ENCODE data around the gene AKAP5.

AKAP5 gene

GRCh38 chr14:64459405-64460136 lies 5.7 kb upstream of the AKAP5 start:
- no peak for DNase-seq (ENCODE audit: low spot score)

DNA sequence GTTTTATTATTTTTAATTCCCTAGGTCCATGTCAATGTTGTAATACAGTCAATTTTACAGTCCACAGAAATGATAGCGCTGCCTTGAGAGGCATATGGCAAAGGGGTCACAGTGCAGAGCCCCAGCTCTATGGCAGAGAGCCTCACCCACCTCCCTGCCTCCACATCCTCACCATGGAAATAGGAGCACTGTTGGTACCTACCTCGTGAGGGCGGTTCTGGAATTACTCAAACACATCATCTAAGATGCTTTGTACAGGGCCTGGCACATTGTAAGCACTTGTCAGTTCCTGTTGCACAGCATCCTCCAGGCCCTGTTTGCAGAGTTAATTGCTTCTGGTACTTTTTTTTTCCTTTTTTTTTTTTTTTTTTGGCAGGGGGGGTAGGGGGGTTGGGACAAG lies 4.1 kb upstream of the AKAP5 start:
- DNase-seq (ENCODE audit: low spot score): no peak

DNA sequence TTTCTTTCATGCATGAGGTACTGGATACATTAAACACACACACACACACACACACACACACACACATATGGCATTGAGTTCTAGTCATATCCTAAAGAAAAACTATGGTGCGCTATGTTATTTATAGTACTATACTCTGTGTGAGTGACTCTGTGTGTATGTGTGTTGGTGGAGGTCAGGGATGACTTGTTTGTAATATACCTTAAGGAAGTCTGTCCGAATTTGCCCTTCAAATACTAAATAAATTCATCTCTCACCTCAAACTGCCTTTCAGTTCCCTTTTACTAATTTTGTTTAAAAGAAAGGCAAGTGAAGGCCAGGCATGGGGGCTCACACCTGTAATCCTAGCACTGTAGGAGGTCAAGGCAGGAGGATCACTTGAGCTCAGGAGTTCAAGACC lies 2.1 kb upstream of the AKAP5 start:
- no peak for DNase-seq (ENCODE audit: low spot score)

DNA sequence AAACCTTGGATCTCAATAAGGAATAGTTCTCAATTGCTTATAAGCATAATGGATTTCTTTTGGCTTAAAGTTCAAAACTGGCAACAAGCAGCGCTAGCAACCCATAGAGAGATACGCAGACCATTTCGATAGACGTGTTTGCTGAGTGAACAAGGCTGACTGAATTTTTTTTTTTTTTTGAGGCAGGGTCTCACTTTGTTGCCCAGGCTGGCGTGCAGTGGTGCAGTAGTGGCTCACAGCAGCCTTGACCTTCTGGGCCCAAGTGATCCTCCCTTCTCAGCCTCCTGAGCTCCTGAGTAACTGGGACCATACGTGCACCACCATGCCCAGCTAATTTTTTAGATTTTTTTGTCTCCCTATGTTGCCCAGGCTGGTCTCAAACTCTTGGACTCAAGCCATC lies 1.4 kb upstream of the AKAP5 start:
- DNase-seq (ENCODE audit: low spot score): no peak

DNA sequence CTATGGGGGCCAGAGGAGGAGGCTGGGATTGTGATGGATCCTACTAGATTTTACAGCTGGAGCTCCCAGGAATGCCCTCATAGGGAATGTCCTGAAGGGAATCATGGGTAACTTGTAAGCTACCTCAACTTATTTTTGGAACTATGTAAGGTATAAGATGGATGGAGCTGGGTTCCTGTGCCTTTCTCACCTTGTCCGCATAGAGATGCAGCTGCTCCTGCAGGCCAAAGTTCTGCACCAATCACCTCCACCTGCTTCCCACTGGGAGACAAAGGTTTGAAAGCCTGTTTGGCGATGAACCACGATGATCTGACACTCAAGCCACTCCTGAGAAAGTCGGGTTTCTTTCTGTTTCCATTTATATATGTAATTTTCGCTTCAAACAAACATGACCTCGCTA lies 648 bp upstream of the AKAP5 start:
- no peak for DNase-seq (ENCODE audit: low spot score)

DNA sequence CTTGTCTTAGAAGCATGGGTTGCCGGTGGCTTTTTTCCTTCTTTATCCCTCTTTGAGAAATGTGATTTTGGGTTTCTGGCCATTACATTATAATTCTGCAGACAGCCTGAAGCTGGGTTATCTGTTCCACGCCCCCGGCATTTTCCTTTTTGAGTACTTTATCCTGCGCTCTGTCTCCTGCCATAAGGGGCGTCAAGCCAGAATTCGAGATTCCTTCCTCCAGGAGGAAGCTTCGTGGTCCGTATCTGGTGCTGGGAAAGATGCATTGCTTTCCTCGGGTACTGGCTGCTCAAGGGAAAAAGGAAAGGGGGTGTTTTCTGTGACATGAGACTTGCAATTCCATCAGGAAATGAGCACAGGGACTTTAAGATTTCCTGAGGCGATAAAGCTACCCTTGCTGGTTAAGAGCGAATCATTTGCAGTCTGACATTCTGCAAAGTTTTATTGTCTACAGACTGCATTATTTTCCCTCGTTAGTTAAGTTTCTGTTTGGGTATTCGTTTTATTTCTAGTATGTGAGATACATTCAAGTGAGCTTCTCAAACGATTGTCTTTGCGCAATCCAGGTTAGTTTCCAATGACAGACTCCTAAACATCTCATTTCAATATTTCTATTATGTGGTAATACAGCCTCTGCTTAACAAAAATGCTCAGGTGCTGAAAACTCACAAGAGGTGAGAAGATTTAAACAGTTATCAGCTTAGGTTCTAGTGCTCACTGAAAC lies 694 bp downstream of the AKAP5 start:
- no peak for DNase-seq (ENCODE audit: low spot score)

DNA sequence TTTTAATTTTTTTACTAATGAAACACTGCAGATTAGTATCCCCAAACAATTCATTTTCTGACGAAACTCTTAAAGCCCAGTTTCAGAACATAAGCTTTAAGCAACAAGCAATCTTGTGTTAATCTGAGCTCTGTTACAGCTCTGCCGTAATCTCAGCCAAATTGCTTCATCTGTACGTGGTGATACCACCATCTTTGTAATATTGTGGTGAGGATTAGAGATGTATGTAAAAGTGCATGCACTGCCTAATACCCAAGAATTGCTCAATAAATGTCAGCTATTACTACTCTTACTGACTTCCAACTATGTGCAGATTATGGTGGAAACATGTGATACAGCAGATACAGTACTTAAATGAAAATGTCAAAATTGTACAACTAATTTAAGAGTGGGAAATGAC lies 1.8 kb downstream of the AKAP5 start:
- DNase-seq (ENCODE audit: low spot score): no peak

DNA sequence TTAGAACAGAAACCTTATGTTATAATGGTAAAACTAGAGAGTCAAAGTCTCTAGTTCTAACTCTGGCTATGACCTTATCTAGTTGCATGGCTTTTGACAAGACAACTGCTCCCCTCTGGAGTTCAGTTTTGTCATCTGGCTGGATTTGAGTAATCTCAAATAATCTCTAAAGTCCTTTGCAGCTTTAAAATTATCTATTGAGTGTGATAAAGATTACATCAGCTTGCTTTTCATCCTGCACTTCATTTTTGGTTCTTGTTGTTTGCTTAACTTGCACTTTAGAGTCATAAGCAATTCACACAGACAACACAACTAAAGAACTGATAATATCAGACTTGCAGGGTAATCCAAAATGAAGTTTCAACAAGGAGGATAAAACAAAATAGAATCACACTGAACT lies 2.3 kb downstream of the AKAP5 start:
- no peak for DNase-seq (ENCODE audit: low spot score)

GRCh38 chr14:64468451-64468850 lies 3.2 kb downstream of the AKAP5 start:
- DNase-seq (ENCODE audit: low spot score): no peak

DNA sequence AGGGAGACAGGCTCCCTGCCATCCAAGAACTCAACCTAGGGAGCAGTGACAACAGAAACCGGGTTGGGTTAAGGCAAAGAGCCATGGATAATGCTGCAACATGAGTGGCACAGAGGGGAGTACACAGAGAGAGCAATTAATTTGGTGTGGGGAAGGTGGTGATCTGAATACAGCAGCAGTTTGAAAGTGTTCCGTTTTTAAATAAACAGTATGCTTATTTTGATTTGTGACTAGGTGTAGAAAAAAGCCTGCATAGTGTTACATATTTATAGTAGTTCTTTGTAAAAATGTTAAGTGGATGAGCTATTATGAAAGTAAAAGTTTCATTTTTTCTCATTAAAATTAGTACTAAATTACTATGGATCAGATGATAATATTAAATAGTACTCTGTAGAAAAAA lies 8.7 kb downstream of the AKAP5 start:
- no peak for DNase-seq (ENCODE audit: low spot score)

GRCh38 chr14:64474698-64475097 lies 9.4 kb downstream of the AKAP5 start:
- no peak for DNase-seq (ENCODE audit: low spot score)

DNA sequence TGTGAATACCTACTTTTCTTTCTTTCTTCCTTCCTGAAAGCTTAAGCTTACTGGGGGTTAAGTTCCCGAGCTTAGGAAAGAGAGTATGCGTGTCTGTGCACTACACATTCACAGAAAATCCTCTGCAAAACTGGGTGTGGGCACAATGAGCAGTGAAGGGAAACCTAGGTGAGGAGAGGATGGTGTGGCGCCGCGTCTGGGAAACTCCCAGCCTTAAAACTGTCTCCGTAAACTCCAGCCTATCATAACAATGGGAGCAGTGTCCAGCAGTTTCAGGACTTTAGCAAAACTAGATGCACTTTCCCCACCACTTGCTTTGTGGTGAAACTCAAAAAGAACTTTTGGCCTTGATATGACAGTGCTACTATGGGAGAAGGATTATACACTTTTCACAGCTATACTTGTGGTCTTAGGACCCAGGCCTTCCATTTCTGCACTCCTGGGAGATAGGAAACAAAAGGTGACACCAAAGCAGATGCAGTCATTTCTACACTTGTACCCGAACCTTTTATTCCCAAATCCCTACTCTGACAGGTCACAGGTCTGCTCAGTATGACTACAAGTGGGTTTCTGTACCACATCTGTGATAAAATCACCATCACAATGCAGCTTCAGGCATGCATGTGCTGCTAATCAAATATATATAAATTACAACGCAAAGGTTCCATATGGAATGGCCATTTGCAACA lies 10.4 kb downstream of the AKAP5 start:
- no peak for DNase-seq (ENCODE audit: low spot score)

DNA sequence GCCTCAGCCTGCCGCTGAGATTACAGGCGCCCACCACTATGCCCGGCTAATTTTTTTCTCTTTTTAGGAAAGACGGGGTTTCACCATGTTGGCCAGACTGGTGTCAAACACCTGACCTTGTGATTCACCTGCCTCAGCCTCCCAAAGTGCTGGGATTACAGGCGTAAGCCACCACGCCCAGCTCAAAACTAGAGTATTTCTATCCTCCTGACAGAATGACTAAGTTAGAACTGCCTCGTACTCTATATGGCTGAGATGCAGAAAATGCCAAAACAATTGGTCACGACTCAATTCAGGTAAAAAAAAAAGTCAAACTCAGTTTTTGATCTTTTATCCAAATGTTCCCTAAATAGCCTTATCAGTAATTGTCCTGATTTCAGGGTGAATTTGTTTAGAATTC lies 11.1 kb downstream of the AKAP5 start:
- no peak for DNase-seq (ENCODE audit: low spot score)

DNA sequence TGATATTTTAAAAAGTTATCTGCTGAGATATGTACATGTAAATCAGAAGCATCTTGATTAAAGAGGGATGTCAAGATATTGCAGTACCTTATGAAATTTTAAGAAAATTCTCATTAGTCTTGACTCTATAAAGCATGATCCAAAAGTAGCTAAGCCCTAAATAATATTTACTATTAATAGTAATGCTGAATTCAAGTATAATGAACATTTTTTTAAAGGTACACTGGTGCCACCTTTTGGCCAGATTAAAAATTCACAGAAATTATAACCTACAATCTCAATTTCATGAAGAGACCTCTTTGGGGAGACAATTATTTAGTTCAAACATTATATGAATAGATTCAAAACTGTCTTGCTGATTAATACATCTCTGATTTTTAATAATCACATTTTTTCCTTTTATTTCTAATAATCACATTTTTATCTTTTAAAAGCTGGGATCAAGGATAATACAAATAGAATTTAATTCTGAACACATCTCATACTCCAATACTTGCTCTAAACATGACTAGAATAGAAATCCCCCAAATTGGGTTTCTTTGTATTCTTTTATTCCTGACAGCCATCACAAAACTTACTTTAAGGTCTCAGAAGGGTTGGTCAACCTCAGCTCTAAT lies 13.4 kb downstream of the AKAP5 start:
- peak; percentile 16 for DNase-seq (ENCODE audit: low spot score)

- DNase-seq (ENCODE audit: low spot score): no peak
These were observed 23.3 kb downstream of the AKAP5 start for GRCh38 chr14:64488590-64489099.

- no peak for DNase-seq (ENCODE audit: low spot score)
These were observed 26.3 kb downstream of the AKAP5 start for GRCh38 chr14:64491637-64492036.

DNA sequence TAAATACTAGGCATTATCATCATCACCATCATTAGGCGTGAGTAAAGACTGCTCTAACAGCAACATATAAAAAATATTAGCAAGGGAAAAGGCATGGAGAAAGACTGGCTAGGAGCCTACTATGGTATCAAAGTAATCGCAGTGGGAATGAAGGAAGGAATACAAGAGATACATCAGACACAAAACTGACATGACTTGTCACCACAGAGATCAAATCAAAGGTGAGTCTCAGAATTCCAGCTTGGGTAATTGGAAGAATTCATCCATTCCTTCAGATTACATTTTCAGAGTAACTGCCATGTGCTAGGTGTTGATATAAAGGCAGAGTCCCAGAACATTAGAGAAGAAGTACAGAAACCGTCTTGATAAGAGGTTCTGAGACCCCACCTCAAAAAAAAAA lies 28.2 kb downstream of the AKAP5 start:
- no peak for DNase-seq (ENCODE audit: low spot score)

GRCh38 chr14:64495252-64495651 lies 30.0 kb downstream of the AKAP5 start:
- no peak for DNase-seq (ENCODE audit: low spot score)

- no peak for DNase-seq (ENCODE audit: low spot score)
These were observed 31.5 kb downstream of the AKAP5 start for GRCh38 chr14:64496764-64497163.

DNA sequence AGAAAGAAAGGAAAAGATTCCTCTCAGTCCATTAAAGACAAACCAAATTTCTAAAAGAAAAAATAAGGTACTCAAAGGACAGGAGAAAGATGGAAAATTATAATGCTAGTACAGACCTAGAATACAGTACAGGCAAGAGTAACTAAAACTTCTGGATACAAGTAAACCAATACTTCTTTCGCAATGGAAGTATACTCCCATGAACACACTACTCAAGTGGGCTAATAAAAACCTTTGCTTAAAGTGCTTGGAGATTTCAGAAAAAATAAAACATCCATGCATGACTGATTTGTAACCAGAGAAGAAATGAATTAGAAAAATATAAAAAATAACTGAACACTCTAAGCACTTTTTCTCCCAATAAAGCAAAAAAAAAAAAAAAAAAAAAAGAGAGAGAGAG lies 34.8 kb downstream of the AKAP5 start:
- no peak for DNase-seq (ENCODE audit: low spot score)

DNA sequence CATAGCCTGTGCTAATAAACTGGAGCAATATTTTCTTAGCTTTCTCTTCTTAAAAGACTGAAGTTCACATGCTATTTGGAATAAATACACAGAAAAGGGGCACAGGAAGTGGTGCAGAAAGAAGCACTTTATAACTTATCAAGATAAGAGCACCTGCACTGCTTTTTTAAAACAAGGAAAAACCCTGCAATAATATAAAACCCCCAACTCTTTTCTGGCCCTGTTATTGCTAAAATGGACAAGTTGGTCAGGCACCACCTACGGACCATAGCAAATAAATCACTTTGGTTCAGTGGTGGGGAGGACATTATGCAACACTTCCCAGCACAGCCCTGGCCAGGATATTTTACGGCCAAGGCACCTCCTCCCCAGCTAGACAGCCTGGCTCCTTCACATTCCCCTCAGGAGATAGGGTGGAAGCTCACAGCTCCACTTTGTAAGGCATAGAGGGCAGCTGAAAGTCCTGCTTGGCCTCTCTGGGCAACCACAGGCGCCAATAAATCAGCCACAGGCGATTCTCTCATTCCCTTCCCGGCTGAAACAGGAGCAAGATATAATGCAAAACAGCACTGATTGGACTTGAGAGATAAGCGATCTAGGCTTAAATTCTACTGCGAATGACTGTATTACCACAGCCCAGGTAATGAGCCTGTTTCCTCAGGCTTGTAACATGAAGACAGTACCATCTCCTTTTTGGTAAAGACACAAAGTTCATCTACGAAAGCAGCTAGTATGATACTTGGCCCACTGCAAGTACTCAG lies 36.3 kb downstream of the AKAP5 start:
- peak; percentile 42 for DNase-seq (ENCODE audit: low spot score)

DNA sequence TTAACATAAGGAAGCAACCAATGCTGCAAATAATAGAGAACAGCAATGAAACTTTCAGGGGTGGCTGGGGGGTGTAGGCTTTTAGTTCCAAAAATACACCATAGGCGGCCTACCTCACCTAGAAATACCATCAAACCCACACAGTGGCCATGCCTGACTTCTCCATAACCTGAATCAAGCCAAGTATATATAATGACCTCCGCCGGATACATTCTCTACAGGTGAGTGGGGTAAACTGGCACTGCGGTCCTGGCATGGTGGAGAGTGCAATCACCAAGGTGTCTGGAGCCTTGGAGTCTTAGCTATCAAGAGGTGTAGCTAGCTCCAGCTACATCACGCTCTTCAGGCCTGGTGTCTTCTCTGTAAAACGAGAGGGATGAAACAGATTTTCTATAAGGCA lies 37.2 kb downstream of the AKAP5 start:
- no peak for DNase-seq (ENCODE audit: low spot score)
